ENCODE data around the gene IFNA5.

DNA sequence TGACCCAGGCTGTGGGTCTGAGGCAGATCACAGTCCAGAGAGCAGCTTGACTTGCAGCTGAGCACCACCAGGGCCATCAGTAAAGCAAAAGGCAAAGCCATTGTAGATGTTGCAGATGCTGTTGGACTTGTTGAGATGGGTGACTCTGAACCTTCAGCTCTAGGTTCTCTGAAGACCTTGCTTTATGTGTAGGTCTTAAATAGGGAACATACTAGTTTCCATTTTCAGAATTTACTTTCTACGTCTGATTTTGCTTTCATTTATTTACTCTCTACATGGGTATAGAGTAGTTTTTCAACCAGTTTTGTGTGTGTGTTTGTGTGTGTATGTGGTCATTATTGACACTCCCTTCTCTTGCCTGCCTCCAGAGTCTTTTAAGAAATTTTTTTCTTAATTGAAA, 45.7 kb upstream of the IFNA5 start, which contains the start of gene IFNA6:
- TF ChIP-seq, protein P1, sequence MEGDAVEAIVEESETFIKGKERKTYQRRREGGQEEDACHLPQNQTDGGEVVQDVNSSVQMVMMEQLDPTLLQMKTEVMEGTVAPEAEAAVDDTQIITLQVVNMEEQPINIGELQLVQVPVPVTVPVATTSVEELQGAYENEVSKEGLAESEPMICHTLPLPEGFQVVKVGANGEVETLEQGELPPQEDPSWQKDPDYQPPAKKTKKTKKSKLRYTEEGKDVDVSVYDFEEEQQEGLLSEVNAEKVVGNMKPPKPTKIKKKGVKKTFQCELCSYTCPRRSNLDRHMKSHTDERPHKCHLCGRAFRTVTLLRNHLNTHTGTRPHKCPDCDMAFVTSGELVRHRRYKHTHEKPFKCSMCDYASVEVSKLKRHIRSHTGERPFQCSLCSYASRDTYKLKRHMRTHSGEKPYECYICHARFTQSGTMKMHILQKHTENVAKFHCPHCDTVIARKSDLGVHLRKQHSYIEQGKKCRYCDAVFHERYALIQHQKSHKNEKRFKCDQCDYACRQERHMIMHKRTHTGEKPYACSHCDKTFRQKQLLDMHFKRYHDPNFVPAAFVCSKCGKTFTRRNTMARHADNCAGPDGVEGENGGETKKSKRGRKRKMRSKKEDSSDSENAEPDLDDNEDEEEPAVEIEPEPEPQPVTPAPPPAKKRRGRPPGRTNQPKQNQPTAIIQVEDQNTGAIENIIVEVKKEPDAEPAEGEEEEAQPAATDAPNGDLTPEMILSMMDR (IDR thresholded peaks at IDR 0.05) = no peak
- TF ChIP-seq POLR2A (IDR thresholded peaks at IDR 0.05) = no peak

Measured in uterus (tissue), 2 donors.